ENCODE results near the gene DOCK11. TPM values are rescaled to one million over a fixed set of nuclear protein-coding genes. Genes with fewer than 3 reads are reported as not detected.

The DOCK11 gene
- polyA plus RNA-seq, 1 donor from 2014 or later, result 37.2 TPM

GRCh38 chrX:118634336-118634735 is 138.7 kb downstream of the DOCK11 start:
- Histone ChIP-seq H2AFZ (ENCODE audit: low read depth, low read length) (no peak overlapping the region), H3K27me3 (ENCODE audit: insufficient read depth, low read depth, low read length) (no peaks in the 10 kb centered on the region), H3K79me2 (replicated peaks; ENCODE audit: insufficient read depth, low read length) (no peaks in the 10 kb centered on the region), H3F3A (ENCODE audit: insufficient read depth, low read length, poor library complexity, severe bottlenecking) (no peaks in the 10 kb centered on the region), H3K4me2 (ENCODE audit: low read length) (no peak overlapping the region), H3K9ac (ENCODE audit: low read length) (no peak overlapping the region), H4K20me1 (ENCODE audit: insufficient read depth) (no peaks in the 10 kb centered on the region), H3K27ac (ENCODE audit: low read length) (no peak overlapping the region), H3K9me2 (ENCODE audit: insufficient read depth, low read length) (no peaks in the 10 kb centered on the region), H3K36me3 (ENCODE audit: insufficient read depth, low read length) (no peaks in the 10 kb centered on the region), H3K4me3 (ENCODE audit: low read length) (no peak overlapping the region), H3K9me3 (ENCODE audit: low read length) (no peaks in the 10 kb centered on the region)
- TF ChIP-seq POLR2AphosphoS5 (IDR thresholded peaks at IDR 0.05), result no peak
- TF ChIP-seq MXI1 (conservative IDR thresholded peaks at IDR 0.05; ENCODE audit: poor library complexity, severe bottlenecking), result no peak
- TF ChIP-seq SMC3 (conservative IDR thresholded peaks at IDR 0.05; ENCODE audit: poor library complexity), result no peak
- no peak for TF ChIP-seq EP300 (conservative IDR thresholded peaks at IDR 0.05; ENCODE audit: poor library complexity, severe bottlenecking)
- no peak for TF ChIP-seq CTCF (IDR thresholded peaks at IDR 0.05; ENCODE audit: poor library complexity, severe bottlenecking)
- no peak for TF ChIP-seq RAD21 (conservative IDR thresholded peaks at IDR 0.05)
- no peak for TF ChIP-seq TAF1 (IDR thresholded peaks at IDR 0.05; ENCODE audit: low read depth)
- TF ChIP-seq EZH2 (IDR thresholded peaks at IDR 0.05; ENCODE audit: borderline replicate concordance, insufficient read depth, low read length, poor library complexity, severe bottlenecking), result no peak
- no peak for TF ChIP-seq REST (IDR thresholded peaks at IDR 0.05; ENCODE audit: borderline replicate concordance)

GRCh38 chrX:118637997-118638396 is 142.4 kb downstream of the DOCK11 start:
- Histone ChIP-seq H4K20me1 (ENCODE audit: insufficient read depth) (no peaks in the 10 kb centered on the region), H2AFZ (ENCODE audit: low read depth, low read length) (no peak overlapping the region), H3F3A (ENCODE audit: insufficient read depth, low read length, poor library complexity, severe bottlenecking) (no peaks in the 10 kb centered on the region), H3K36me3 (ENCODE audit: insufficient read depth, low read length) (no peaks in the 10 kb centered on the region), H3K27me3 (ENCODE audit: insufficient read depth, low read depth, low read length) (no peaks in the 10 kb centered on the region), H3K27ac (ENCODE audit: low read length) (no peak overlapping the region), H3K79me2 (replicated peaks; ENCODE audit: insufficient read depth, low read length) (no peaks in the 10 kb centered on the region), H3K9me2 (ENCODE audit: insufficient read depth, low read length) (no peaks in the 10 kb centered on the region), H3K9ac (ENCODE audit: low read length) (no peak overlapping the region), H3K9me3 (ENCODE audit: low read length) (no peaks in the 10 kb centered on the region), H3K4me3 (ENCODE audit: low read length) (no peak overlapping the region), H3K4me2 (ENCODE audit: low read length) (no peak overlapping the region)
- peak; percentile 21 for TF ChIP-seq CTCF (IDR thresholded peaks at IDR 0.05; ENCODE audit: poor library complexity, severe bottlenecking)
- TF ChIP-seq TAF1 (IDR thresholded peaks at IDR 0.05; ENCODE audit: low read depth), result no peak
- TF ChIP-seq RAD21 (conservative IDR thresholded peaks at IDR 0.05), result peak; percentile 14
- no peak for TF ChIP-seq EZH2 (IDR thresholded peaks at IDR 0.05; ENCODE audit: borderline replicate concordance, insufficient read depth, low read length, poor library complexity, severe bottlenecking)

Data from neural cell (in vitro differentiated cells).